Gastroesophageal sphincter (tissue), 4 donors: ENCODE data around the gene TRIM56. TPM values are rescaled to one million over a fixed set of nuclear protein-coding genes. Genes with fewer than 3 reads are reported as not detected.

Experiments used
- ATAC-seq: fragments of 150-250 bp; one replicate; pipeline ENCODE4 v1.9.1; 2016; ENCODE audit warnings: mild to moderate bottlenecking, moderate library complexity
- H3K27ac ChIP-seq, 4 donors: fragments of 200-600 bp; sonication (generic) in 3 of 4; 1 replicate in 3 of 4; 2 replicates in 1 of 4; pipeline ENCODE4 v1.5.1; 2016 to 2019
- H3K27me3 ChIP-seq: fragments of 200-600 bp; sonication (generic); one replicate; pipeline ENCODE4 v1.5.1; 2019
- H3K36me3 ChIP-seq, 2 donors: fragments of 200-600 bp; sonication (generic); one replicate each; pipeline ENCODE4 v1.5.1; 2019; ENCODE audit warnings: control low read depth in 1 of 2
- H3K4me1 ChIP-seq, 3 donors: fragments of 200-600 bp; sonication (generic); 1 replicate in 2 of 3; 2 replicates in 1 of 3; pipeline ENCODE4 v1.5.1; 2016 to 2019; ENCODE audit warnings: control low read depth in 2 of 3
- H3K4me3 ChIP-seq, 2 donors: fragments of 200-600 bp; sonication (generic); one replicate each; pipeline ENCODE4 v1.5.1; 2019; ENCODE audit warnings: mild to moderate bottlenecking in 1 of 2, moderate library complexity in 1 of 2
- H3K9me3 ChIP-seq, 3 donors: fragments of 200-600 bp; sonication (generic); one replicate each; pipeline ENCODE4 v1.5.1; 2017 to 2019; ENCODE audit warnings: control low read depth in 2 of 3
- CTCF ChIP-seq, 4 experiments: fragments of 200-600 bp in 2 of 4; fragments of 450-650 bp in 2 of 4; sonication (generic) in 1 of 4; IDR thresholded peaks; one replicate each; pipeline ENCODE4 v1.5.1; 2017 to 2019; ENCODE audit warnings: antibody characterized with exemption in 4 of 4, mild to moderate bottlenecking in 2 of 4, moderate library complexity in 2 of 4
- EP300 ChIP-seq: sonication (generic); formaldehyde crosslinking; IDR thresholded peaks from one replicate; pipeline ENCODE4 v1.6.1; 2017; ENCODE audit warnings: antibody characterized with exemption, mild to moderate bottlenecking
- POLR2A ChIP-seq, 2 donors: fragments of 450-650 bp; IDR thresholded peaks; one replicate each; pipeline ENCODE4 v1.6.1; 2017; ENCODE audit warnings: antibody characterized with exemption in 2 of 2, mild to moderate bottlenecking in 2 of 2, moderate library complexity in 1 of 2
- POLR2AphosphoS5 ChIP-seq: sonication (generic); formaldehyde crosslinking; IDR thresholded peaks from one replicate; pipeline ENCODE4 v1.6.1; 2017; ENCODE audit warnings: antibody characterized with exemption
- WGBS, 2 donors: methylation state at CpG; one replicate each; pipeline ENCODE4 v1.1.5; 2018; ENCODE audit warnings: low coverage in 1 of 2; 5-methylcytosine and 5-hydroxymethylcytosine counted together
- total RNA-seq, 4 donors: library from RNA; depleted of rRNA; stranded (reverse); fragments of >200 nt; gene quantifications; one replicate each; pipeline ENCODE4 v1.1.0, GENCODE V29; 2016

TRIM56 gene
- total RNA-seq, 4 donors from 2014 or later, result 15.0 to 26.4 (median 23.0) TPM

GRCh38 chr7:101093906-101094305 is 8.6 kb downstream of the TRIM56 start:
- H3K9me3 ChIP-seq, result no peaks in the 10 kb centered on the region
- 33 to 56% methylated on average over 4 of the region's 4 CpGs for WGBS, 2 donors
- H3K27ac ChIP-seq, result no peak overlapping the region
- no peak overlapping the region for H3K4me3 ChIP-seq
- peaks cover 0 to 30% of the 10 kb centered on the region in 2 donors for H3K36me3 ChIP-seq
- TF ChIP-seq EP300 (no peak), CTCF (IDR thresholded peaks at IDR 0.05) (no peak), POLR2A (IDR thresholded peaks at IDR 0.05) (no peak), POLR2AphosphoS5 (no peak)
- peaks cover 0 to 24% (median 0%) of the 10 kb centered on the region in 3 donors for H3K4me1 ChIP-seq
- H3K27me3 ChIP-seq, result no peaks in the 10 kb centered on the region
- no peak for ATAC-seq

- Histone ChIP-seq H3K4me1 (peaks cover 0 to 24% (median under 1%) of the 10 kb centered on the region in 3 donors), H3K27ac (peak overlapping the region in 1 of 4 donors; percentile 35), H3K4me3 (no peak overlapping the region), H3K36me3 (peaks cover 0 to 25% of the 10 kb centered on the region in 2 donors), H3K27me3 (no peaks in the 10 kb centered on the region), H3K9me3 (no peaks in the 10 kb centered on the region)
- TF ChIP-seq CTCF (IDR thresholded peaks at IDR 0.05) (no peak), POLR2A (IDR thresholded peaks at IDR 0.05) (no peak), POLR2AphosphoS5 (no peak), EP300 (no peak)
- 50 to 55% methylated on average over 2 to 9 of the region's 9 CpGs for WGBS, 2 donors
- no peak for ATAC-seq
Measured at GRCh38 chr7:101094376-101094775, 9.1 kb downstream of the TRIM56 start.

- TF ChIP-seq EP300 (no peak), CTCF (IDR thresholded peaks at IDR 0.05) (peak in 3 of 4 experiments; percentile 45 to 72 (median 54))
- Histone ChIP-seq H3K9me3 (no peaks in the 10 kb centered on the region), H3K4me1 (peaks cover 0 to 24% (median 6%) of the 10 kb centered on the region in 3 donors), H3K36me3 (peaks cover 0 to 20% of the 10 kb centered on the region in 2 donors), H3K27ac (peak overlapping the region in 1 of 4 donors; percentile 35), H3K4me3 (no peak overlapping the region), H3K27me3 (no peaks in the 10 kb centered on the region)
- WGBS, 2 donors, result 20 to 28% methylated on average over 7 to 11 of the region's 12 CpGs
- peak; percentile 52 for ATAC-seq
Measured at GRCh38 chr7:101094791-101095375, 9.6 kb downstream of the TRIM56 start.

GRCh38 chr7:101096331-101096956 is 11.2 kb downstream of the TRIM56 start:
- H3K27ac ChIP-seq, result no peak overlapping the region
- no peak overlapping the region for H3K4me3 ChIP-seq
- peaks cover 0 to 32% (median 14%) of the 10 kb centered on the region in 3 donors for H3K4me1 ChIP-seq
- 64 to 71% methylated on average over 6 of the region's 6 CpGs for WGBS, 2 donors
- H3K36me3 ChIP-seq, result peaks cover 0 to 7% of the 10 kb centered on the region in 2 donors
- H3K9me3 ChIP-seq, result no peaks in the 10 kb centered on the region
- no peaks in the 10 kb centered on the region for H3K27me3 ChIP-seq
- TF ChIP-seq CTCF (IDR thresholded peaks at IDR 0.05) (no peak), EP300 (no peak), POLR2A (IDR thresholded peaks at IDR 0.05) (no peak), POLR2AphosphoS5 (no peak)
- no peak for ATAC-seq

- Histone ChIP-seq H3K36me3 (peaks cover 0 to 5% of the 10 kb centered on the region in 2 donors), H3K9me3 (no peaks in the 10 kb centered on the region), H3K27ac (no peak overlapping the region), H3K4me1 (peaks cover 0 to 33% (median 14%) of the 10 kb centered on the region in 3 donors), H3K27me3 (no peaks in the 10 kb centered on the region), H3K4me3 (no peak overlapping the region)
- no peak for ATAC-seq
- 93 to 95% methylated on average over 5 of the region's 5 CpGs for WGBS, 2 donors
- no peak for TF ChIP-seq EP300
- no peak for TF ChIP-seq POLR2A (IDR thresholded peaks at IDR 0.05)
- no peak for TF ChIP-seq CTCF (IDR thresholded peaks at IDR 0.05)
- no peak for TF ChIP-seq POLR2AphosphoS5
Measured at GRCh38 chr7:101096957-101097347, 11.7 kb downstream of the TRIM56 start.
